GM21526 (cell line): ENCODE results near the gene CD3D.

Source experiments
- ATAC-seq: cut with Tn5 transposase; IDR thresholded peaks from one replicate; pipeline ENCODE4 v1.9.1; 2021; ENCODE audit warnings: moderate library complexity; ENCODE audit not compliant: unreplicated experiment, low FRiP score

The CD3D gene

DNA sequence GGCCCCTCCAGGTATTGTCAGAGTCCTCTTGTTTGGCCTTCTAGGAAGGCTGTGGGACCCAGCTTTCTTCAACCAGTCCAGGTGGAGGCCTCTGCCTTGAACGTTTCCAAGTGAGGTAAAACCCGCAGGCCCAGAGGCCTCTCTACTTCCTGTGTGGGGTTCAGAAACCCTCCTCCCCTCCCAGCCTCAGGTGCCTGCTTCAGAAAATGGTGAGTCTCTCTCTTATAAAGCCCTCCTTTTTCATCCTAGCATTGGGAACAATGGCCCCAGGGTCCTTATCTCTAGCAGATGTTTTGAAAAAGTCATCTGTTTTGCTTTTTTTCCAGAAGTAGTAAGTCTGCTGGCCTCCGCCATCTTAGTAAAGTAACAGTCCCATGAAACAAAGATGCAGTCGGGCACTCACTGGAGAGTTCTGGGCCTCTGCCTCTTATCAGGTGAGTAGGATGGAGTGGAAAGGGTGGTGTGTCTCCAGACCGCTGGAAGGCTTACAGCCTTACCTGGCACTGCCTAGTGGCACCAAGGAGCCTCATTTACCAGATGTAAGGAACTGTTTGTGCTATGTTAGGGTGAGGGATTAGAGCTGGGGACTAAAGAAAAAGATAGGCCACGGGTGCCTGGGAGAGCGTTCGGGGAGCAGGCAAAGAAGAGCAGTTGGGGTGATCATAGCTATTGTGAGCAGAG is 37.8 kb downstream of the CD3D start, which contains the start of gene CD3E:
Gene CD3E (plus strand): TSS at position 163 of the 681 bp plus-strand sequence. CDS start 223 bp downstream, at position 386.
- no peak for ATAC-seq

DNA sequence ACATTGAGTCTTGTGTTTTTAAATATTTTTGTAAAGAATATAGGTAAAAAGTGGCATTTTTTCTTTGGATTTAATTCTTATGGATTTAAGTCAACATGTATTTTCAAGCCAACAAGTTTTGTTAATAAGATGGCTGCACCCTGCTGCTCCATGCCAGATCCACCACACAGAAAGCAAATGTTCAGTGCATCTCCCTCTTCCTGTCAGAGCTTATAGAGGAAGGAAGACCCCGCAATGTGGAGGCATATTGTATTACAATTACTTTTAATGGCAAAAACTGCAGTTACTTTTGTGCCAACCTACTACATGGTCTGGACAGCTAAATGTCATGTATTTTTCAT is 38.3 kb downstream of the CD3D start:
- no peak for ATAC-seq

DNA sequence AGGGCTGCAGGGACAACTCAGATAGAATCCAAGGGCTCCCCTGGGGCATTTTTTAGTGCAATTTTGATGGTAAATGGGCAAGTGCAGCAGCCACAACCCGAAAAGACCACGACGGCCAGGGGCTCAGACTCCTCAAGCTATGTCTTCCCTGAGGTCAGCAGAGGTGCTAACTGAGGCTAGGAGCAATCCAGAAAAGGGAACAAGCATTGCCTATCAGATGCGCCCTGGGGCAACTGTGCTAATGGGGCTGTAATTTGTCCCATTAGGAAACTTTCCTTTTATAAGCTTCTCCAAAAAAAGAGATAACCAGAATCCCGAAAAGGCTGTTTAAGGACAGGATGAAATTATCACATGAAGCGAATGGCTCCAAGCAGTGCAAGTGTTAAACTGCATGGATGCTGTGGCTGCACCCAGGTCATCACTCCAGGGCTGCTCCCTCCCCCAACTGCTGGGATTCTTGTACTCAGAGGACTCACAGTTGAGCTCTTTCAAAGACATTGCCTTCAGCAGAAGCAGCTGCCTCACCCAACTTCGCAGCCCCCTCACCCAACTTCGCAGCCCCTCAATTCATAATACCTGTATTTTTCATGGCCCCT is 40.8 kb downstream of the CD3D start:
- ATAC-seq: no peak

DNA sequence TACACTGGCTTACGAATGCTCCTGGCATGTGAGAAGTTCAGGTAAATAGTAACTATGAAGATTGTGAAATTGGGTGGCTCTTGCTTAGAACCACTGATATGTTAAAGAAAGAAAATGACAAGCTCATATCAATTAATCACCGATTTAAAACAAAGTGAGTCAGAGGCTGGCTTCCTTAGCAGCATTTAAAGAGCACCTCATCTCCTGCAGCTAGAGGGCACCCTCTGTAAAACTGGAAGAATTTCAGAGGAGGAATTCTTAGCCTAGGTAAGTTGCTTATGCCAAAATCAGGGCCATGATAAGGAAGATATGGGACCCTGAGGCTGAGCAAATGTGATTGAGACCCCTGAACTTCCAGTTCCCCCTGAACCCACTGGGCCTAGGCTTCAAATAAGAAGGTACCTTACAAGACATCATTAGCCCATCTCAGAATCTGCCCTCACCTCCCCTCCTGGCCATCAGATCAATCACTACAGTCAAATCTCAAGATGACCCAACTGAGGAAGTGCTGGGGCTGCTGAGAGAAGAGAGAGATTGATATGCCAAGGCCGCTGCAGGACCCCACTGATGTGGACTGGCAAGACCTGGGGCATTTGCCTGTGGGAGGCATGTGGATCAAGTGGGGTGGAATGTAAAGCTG is 46.6 kb downstream of the CD3D start:
- no peak for ATAC-seq

DNA sequence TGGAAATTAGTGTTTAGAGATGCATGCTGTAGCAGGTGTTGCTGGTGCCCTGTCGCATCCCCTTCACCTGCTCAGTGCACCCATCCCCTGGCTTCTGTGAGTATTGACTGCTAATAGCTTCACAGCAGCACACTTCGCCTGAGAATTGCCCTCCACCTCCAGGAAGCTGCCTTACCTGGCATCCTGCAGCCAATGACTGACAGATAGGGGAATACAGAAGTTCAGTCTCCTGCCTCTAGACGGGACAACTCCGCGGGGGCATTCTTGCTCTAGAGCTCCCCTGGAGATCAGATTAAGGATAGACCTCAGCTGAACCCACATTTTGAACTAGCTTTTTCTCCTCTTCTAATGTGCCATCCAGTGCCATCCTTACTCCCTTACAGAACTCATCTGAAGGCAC is 47.3 kb downstream of the CD3D start:
- ATAC-seq: no peak

DNA sequence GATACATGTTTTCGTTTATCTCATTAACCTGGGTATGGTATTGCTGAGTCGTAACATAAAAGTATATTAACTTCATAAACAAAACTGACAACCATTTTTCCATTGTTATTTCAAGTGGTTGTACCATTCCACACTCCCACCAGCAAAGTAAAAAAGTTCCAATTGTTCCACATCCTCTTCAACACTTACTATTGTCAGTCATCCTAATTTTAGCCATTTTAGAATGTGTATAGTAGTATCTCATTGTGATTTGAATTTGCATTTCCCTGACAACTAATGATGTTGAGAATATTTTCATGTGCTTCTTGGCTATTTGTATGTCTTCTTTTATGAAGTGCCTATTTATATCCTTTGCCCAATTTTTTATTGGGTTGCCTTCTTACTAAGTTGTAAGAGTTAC is 48.5 kb downstream of the CD3D start:
- no peak for ATAC-seq

DNA sequence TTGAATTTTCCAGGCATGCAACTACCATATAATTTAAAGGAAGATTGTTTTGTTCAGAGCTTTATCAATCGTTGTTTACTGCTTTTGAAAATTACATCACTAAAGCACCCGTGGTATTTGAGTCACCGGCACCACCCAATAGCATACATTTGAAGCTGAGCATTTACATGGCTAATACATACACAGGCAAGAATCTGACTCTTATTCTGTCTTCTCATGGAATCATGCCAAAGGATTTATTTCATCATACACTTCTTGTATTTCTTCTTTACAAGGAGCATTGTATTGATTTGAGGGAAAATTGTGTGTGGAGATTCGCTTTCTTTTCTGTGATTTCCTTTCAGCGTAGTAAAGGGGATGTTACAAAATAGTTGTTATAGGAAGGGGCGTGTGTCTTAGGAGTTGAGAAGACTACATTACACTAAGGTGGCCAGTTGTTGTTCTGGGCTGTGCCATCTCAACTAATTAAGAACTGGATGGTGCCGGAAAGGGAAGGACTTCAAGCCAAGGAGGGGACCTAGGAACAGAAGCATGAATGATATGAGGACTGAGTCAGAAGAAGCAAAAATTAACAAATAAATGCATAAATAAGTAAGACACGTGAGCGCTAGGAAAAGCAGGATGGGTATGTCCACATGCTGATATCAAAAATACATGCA is 50.9 kb downstream of the CD3D start:
- no peak for ATAC-seq

DNA sequence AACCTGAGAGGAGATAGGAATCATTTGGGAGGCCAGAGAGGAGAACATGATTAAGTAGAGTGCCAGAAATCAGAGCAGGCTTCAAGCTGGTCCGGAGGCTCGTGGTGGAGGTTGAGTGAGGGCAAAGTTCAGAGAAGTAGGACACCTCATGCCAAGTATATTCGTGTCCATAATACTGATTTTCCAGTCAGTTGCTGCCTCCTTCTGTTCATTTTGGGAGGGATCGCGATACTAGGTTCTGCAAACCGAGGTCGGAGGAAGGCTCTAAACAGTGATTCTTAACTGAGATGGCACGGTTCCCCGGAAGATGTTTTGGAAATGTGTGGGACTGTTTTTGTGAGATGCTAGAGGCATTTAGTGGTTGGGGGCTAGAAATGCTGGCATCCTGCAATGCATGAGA is 51.6 kb downstream of the CD3D start:
- ATAC-seq: no peak

DNA sequence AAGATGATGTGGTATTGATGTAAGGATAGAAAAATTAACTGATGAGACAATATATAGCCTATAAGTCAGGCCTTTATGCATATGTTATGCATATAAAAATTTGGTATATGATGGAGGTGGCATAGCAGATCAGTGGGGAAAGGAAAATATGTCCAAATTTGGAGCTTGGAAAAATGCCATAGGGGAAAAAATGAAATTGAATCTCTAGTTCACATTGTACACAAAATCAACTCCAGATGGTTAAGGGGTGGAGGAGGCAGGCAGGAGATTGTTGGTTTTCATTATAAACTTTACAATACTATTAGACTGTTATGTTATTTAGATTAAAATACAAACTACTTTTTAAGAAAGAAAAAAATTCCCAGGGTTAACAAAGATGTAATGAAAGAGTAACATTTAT is 53.1 kb downstream of the CD3D start:
- ATAC-seq: no peak
